ENCODE results near the gene HDGFL2.

HDGFL2 gene

DNA sequence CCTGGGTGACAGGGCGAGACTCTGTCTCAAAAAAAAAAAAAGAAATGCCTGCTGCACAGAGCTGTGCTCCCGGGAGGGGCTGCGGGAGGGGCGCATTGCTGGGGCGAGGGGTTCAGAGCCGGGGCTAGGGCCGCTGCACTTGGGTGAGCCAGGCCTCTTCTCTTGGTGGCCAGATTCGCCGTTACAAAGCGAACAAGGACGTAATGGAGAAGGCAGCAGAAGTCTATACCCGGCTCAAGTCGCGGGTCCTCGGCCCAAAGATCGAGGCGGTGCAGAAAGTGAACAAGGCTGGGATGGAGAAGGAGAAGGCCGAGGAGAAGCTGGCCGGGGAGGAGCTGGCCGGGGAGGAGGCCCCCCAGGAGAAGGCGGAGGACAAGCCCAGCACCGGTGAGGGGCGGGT is 27.2 kb downstream of the HDGFL2 start:
- DNase-seq (ENCODE audit: low spot score), result no peak

DNA sequence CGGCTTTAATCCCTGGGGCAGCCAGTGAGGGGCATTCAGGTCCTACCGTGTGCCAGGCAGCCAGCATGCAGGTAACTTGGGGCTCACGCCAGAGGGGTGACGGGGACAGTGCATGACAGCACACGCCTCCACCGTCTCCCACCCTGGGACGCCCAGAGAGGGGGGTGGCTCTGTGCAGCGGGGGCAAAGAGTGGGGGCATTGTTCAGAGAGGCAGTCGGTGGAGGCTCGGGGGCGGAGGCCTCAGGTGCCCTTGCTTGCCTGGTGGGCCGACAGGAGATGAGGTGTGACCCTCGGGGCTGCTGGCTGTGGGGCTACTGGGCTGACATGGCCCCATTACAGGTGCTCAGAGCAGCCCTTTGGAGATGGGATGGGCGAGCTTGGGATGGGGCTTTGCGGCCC is 27.8 kb downstream of the HDGFL2 start:
- DNase-seq (ENCODE audit: low spot score), result no peak

GRCh38 chr19:4500841-4501591 is 28.9 kb downstream of the HDGFL2 start:
- no peak for DNase-seq (ENCODE audit: low spot score)

DNA sequence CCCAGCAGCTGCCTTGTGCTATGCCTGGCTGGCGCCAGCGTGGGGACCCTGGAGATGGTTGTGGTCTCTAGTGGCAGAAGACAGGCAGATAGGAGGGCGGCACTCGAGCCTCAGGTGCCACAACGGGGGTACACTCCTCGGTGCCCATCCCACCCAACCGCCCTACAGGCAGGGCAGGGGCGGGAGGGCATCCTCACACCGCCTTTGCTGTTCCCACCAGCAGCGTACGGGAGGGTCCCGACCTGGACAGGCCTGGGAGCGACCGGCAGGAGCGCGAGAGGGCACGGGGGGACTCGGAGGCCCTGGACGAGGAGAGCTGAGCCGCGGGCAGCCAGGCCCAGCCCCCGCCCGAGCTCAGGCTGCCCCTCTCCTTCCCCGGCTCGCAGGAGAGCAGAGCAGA is 29.6 kb downstream of the HDGFL2 start:
- no peak for DNase-seq (ENCODE audit: low spot score)

- DNase-seq (ENCODE audit: low spot score), result no peak
Observed at GRCh38 chr19:4502282-4503131, 30.4 kb downstream of the HDGFL2 start.

DNA sequence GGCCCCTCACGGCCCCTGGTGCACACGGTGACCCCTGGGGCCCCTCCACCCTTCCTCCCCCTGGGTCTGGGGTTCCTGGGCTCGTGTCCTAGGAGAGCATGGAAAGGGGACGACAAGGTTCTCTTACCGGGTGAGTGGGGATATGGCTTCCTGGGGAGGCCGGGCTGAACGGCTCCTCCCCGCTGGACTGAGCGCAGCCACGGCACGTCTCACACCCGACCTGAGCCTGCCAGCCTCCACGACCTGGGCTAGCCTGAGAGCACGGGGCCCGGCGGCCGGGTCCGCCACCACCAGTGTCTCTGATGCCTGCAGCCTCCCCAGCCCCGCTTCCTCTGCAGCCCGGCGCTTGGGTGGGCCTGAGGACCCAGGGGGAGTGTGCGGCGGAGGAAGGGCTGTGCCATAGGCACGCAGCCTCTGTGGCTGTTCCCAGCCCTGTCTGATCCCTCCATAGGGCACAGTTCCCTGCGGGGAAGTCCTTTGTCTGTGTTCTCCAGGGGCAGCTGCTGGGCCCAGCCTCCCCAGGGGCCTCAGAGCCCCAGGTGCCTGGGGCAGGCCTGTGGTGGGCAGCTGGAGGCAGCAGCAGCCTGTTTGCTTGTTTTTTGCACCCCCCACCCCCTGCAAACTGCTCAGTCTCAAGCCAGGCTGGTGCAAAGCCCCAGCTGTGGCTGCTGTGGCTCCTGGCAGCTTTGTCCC is 31.2 kb downstream of the HDGFL2 start:
- no peak for DNase-seq (ENCODE audit: low spot score)

DNA sequence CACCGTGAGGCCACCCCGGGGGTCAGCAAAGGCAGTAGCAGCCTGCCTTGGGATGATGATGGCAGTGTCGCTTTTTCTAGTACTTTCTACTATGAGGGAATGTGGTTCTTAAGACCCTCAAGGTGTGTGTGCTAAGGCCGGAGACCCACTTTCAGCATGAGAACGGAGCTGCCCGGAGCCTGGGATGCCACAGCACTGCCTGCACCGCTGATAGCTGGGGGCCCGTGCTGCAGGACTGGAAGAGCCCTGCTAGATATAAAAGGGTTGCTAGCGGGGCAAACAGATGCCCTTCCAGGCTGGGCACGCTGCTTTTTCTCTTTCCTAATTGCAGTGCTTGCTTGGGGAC is 31.7 kb downstream of the HDGFL2 start:
- DNase-seq (ENCODE audit: low spot score), result no peak

- peak; percentile 27 for DNase-seq (ENCODE audit: low spot score)
Observed at GRCh38 chr19:4504297-4504701, 32.2 kb downstream of the HDGFL2 start.

GRCh38 chr19:4504891-4505569 is 32.9 kb downstream of the HDGFL2 start:
- no peak for DNase-seq (ENCODE audit: low spot score)

- DNase-seq (ENCODE audit: low spot score), result no peak
Observed at GRCh38 chr19:4505570-4506448, 33.7 kb downstream of the HDGFL2 start.

- DNase-seq (ENCODE audit: low spot score), result no peak
Observed at GRCh38 chr19:4506449-4507149, 34.5 kb downstream of the HDGFL2 start.

GRCh38 chr19:4507150-4507452 is 35.0 kb downstream of the HDGFL2 start:
- no peak for DNase-seq (ENCODE audit: low spot score)

GRCh38 chr19:4507804-4508203 is 35.7 kb downstream of the HDGFL2 start:
- no peak for DNase-seq (ENCODE audit: low spot score)

- DNase-seq (ENCODE audit: low spot score), result no peak
Observed at GRCh38 chr19:4508698-4509097, 36.6 kb downstream of the HDGFL2 start.

DNA sequence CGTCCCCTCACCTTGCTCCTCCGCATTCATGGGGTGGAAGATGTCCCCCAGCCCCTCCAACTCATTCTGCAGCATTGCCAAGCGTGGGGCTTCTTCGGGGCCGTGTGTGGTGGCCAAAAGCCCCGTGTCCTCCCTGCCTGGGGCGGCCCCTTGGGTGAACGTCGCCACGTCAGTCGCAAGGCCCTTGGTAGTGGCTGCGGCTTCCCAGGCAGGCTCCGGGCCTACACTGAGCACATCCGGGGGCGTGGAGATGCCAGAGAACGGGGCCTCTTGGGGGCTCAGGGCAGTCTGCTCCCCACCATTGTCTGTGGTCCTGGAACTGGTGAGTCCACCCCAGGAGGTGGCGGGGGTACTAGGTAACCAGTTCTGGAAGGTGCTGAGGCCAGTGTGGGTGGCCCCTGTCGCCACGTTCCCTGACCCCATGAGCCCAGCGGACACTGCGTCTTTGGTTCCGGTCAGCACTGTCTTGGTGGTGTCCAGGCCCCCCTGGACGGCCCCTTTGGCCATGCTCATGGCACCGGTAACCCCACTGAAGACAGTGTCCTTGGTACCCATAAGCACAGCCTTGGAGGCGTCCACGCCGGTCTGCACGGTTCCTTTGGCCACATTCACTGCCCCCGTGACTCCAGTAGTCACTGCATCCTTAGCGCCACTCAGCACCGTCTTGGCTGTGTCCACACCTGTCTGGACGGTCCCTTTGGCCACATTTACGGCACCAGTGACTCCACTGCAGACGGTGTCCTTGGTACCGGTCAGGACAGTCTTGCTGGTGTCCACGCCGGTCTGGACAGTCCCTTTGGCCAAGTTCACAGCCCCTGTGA is 38.5 kb downstream of the HDGFL2 start:
- DNase-seq (ENCODE audit: low spot score), result no peak

DNA sequence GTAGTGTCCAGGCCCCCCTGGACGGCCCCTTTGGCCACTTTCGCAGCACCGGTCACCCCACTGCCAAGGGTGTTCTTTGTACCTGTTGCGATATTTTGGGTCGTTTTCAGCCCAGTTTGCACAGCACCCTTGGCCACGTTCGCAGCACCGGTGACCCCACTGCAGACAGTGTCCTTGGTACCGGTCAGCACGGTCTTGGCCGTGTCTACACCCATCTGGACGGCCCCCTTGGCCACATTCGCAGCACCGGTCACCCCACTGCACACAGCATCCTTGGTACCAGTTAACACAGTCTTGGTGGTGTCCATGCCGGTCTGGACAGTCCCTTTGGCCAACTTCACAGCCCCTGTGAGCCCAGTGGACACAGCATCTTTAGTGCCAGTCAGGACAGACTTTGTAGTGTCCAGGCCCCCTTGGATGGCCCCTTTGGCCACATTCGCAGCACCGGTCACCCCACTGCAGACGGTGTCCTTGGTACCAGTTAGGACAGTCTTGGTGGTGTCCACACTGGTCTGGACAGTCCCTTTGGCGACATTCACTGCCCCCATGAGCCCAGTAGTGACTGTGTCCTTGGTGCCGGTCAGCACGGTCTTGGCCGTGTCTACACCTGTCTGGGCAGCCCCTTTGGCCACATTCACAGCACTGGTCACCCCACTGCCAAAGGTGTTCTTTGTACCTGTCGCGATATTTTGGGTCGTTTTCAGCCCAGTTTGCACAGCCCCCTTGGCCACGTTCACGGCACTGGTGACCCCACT is 39.4 kb downstream of the HDGFL2 start:
- DNase-seq (ENCODE audit: low spot score), result no peak

GRCh38 chr19:4512070-4512469 is 40.0 kb downstream of the HDGFL2 start:
- no peak for DNase-seq (ENCODE audit: low spot score)

- DNase-seq (ENCODE audit: low spot score), result no peak
Observed at GRCh38 chr19:4513248-4513647, 41.2 kb downstream of the HDGFL2 start.

DNA sequence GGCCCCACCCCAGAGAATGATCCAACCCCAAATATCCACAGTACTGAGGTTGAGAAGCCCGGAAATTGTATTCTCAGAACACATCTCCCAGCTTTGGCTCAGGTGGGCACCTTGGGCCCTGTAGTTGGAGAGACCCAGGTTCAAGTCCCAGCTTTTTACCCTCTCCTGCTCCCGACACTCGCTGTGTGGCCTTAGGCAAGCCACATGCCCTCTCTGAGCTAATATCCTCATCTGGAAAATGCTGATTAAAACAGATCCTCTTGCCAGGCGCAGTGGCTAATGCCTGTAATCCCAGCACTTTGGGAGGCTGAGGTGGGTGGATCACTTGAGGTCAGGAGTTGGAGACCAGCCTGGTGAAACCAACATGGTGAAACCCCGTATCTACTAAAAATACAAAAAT is 43.6 kb downstream of the HDGFL2 start:
- DNase-seq (ENCODE audit: low spot score), result no peak
